GM12873 (cell line): ENCODE data around the gene TUBGCP3.

Source experiments
- TF ChIP-seq, protein P1 (sequence below): IDR thresholded peaks from 2 replicates; pipeline ENCODE4 v1.5.1; 2012; ENCODE audit warnings: low read depth, mild to moderate bottlenecking, moderate library complexity, low read length, control low read depth; ENCODE audit not compliant: insufficient read depth; ENCODE audit errors: missing control alignments

TUBGCP3 gene

DNA sequence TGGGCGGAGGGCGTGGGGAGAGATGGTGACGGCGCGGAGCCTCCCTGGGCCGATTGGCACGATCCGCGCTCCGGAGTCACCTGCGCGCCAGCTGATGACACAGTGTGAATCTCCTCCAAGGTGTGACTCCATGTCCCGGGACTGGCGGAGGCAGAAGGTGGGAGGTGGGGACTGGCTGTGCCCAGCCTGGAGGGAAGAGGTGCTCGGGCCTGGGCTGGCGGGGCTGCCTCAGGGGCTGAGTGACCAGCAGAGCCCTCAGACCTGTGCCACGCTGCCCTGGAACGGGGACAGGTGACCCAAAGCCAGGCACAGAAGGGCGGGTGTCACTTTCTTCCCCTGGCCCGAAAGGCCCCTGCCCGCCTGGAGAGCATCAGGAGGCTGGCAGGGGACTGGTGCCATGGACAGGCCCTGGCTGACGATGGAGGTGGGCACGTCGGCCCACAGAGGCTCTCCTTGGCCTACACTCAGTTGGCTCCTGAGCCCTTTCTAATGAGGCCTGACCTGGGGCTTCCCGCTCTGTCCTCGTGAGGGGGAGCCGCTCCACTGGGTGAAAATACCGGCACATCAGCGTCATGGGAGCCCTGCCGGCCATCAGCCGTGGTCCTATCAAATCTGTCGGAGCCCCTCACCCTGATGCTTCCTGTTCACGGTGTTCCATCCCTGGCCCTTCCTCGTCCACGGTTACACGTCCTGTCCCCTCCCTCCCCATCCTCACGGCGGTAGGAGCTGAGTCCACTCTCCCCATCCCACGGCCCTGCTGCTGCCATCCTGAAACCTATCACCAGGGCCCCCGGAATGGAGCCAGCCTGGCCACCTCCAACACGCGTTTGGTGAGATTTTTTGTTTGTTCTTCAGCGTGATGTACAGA, 136.2 kb downstream of the TUBGCP3 start:
- TF ChIP-seq, protein P1, sequence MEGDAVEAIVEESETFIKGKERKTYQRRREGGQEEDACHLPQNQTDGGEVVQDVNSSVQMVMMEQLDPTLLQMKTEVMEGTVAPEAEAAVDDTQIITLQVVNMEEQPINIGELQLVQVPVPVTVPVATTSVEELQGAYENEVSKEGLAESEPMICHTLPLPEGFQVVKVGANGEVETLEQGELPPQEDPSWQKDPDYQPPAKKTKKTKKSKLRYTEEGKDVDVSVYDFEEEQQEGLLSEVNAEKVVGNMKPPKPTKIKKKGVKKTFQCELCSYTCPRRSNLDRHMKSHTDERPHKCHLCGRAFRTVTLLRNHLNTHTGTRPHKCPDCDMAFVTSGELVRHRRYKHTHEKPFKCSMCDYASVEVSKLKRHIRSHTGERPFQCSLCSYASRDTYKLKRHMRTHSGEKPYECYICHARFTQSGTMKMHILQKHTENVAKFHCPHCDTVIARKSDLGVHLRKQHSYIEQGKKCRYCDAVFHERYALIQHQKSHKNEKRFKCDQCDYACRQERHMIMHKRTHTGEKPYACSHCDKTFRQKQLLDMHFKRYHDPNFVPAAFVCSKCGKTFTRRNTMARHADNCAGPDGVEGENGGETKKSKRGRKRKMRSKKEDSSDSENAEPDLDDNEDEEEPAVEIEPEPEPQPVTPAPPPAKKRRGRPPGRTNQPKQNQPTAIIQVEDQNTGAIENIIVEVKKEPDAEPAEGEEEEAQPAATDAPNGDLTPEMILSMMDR, result no peak

DNA sequence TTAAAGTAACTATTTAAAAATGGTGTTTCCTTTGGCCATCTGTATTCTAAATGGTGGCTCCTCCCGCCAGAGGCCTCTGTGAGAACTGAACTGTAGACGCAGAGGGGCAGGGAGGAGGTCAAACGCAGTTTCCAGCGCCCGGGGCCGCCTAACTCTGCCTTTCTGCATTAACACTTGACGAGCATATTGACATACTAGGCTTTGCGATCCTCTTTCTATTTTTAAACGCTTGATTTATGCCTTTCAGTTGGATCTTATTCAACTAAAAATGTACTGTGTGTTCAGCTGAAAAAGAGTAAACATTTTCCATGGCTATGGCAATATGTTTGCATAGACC, 137.1 kb downstream of the TUBGCP3 start:
- TF ChIP-seq, protein P1, result no peak

DNA sequence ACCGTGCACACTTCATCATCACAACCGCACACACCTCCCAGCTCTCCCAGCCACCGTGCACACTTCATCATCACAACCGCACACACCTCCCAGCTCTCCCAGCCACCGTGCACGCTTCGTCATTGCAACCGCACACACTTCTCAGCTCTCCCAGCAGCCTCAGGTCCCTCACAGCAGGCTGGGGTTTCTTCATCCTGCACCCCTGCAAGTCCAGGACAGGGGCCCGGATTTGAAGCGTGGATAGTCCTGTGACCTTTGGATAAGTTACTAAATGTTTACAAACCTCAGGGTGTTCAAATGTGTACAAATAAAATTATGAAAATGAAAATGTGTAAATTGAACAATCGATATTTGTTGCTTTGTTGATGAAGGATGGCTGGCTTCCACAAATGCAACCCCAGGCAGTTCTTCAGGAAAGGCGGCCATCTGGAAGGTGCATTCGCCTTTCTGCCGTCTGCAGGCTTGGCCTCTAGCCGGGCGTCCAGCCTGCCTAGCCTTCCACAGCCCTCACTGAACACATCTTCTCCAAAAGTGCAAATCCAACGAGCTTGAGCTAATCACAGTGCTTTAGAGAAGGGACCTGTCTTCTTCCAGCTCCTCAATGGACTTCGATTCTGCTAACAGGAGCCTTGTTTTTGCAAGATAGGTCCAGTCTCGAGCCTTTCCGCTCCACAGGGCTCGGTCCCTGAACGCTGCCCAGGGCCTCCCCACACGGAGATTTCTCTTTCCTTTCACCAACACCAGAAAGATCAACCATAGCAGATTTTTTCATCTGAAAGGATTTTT, 137.6 kb downstream of the TUBGCP3 start:
- TF ChIP-seq, protein P1, result no peak

DNA sequence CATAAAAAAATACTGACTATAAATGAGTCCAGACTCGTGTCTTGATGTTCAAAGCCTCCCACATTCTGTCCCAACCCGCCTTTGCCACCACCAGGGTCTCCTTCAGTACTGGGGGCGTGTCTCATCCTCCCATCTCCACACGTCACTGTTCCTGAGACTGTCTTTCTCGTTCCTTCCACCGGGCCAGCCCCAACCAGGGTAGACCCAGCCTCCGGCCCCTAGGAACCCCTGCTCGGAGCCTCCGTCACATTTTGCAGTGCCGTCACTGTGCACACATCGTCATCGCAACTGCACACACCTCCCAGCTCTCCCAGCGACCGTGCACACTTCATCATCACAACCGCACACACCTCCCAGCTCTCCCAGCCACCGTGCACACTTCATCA, 138.4 kb downstream of the TUBGCP3 start:
- TF ChIP-seq, protein P1, result no peak

GRCh38 chr13:112448621-112449544, 139.1 kb downstream of the TUBGCP3 start:
- TF ChIP-seq, protein P1, result no peak

- TF ChIP-seq, protein P1, result no peak
These were observed 140.0 kb downstream of the TUBGCP3 start for GRCh38 chr13:112447761-112448603.
